K562 (cell line): ENCODE results near the gene SBK3. TPM values are rescaled to one million over a fixed set of nuclear protein-coding genes. Genes with fewer than 3 reads are reported as not detected.
A peak's percentile ranks its signal among the peaks of the same experiment; 100 is the strongest.

ENCODE experiments used
- CHD7 ChIP-seq: fragments of 200-600 bp; sonication (generic); IDR thresholded peaks from one replicate; pipeline ENCODE4 v1.6.1; 2012; ENCODE audit warnings: mild to moderate bottlenecking, low read depth, low read length, inconsistent platforms
- FOXP1 ChIP-seq: sonication (generic); formaldehyde crosslinking; IDR thresholded peaks from 2 replicates; pipeline ENCODE4 v1.8.0; 2022; ENCODE audit warnings: mild to moderate bottlenecking, missing genetic modification reagents
- HEY1 ChIP-seq: fragments of 250-450 bp; sonication (Bioruptor Pico); IDR thresholded peaks from 2 replicates; pipeline ENCODE4 v1.5.0; 2020; ENCODE audit warnings: mild to moderate bottlenecking, moderate library complexity, borderline replicate concordance
- KAT7 ChIP-seq: sonication (generic); formaldehyde crosslinking; IDR thresholded peaks from 2 replicates; pipeline ENCODE4 v1.8.0; 2022; ENCODE audit warnings: missing genetic modification reagents, mild to moderate bottlenecking, borderline replicate concordance
- NFRKB ChIP-seq: fragments of 450-650 bp; IDR thresholded peaks from 2 replicates; pipeline ENCODE4 v1.6.1; 2016; ENCODE audit warnings: low read depth
- NR1H2 ChIP-seq: sonication (generic); formaldehyde crosslinking; IDR thresholded peaks from 2 replicates; pipeline ENCODE4 v1.4.0; 2020; ENCODE audit warnings: mild to moderate bottlenecking, missing genetic modification reagents
- PML ChIP-seq: IDR thresholded peaks from 2 replicates; pipeline ENCODE4 v1.6.1; 2012; ENCODE audit warnings: low read length, inconsistent platforms
- XRCC4 ChIP-seq: IDR thresholded peaks from one replicate; pipeline ENCODE4 v1.6.1; 2011; ENCODE audit not compliant: insufficient read depth, insufficient read length; ENCODE audit errors: extremely low read depth
- YBX1 ChIP-seq: fragments of 450-650 bp; IDR thresholded peaks from 2 replicates; pipeline ENCODE4 v1.7.1; 2016; ENCODE audit warnings: mild to moderate bottlenecking
- ZFP36 ChIP-seq: fragments of 150-350 bp; IDR thresholded peaks from 2 replicates; pipeline ENCODE4 v1.6.1; 2018; ENCODE audit warnings: low read length, low read depth; ENCODE audit not compliant: partially characterized antibody
- ZNF277 ChIP-seq: fragments of 250-450 bp; sonication (Bioruptor Pico); IDR thresholded peaks from 2 replicates; pipeline ENCODE4 v1.8.0; 2022; ENCODE audit warnings: inconsistent platforms, mild to moderate bottlenecking, moderate library complexity, borderline replicate concordance
- ZNF354B ChIP-seq: fragments of 250-450 bp; sonication (Bioruptor Pico); IDR thresholded peaks from 2 replicates; pipeline ENCODE4 v1.4.0; 2020
- ZNF699 ChIP-seq: fragments of 250-450 bp; sonication (Bioruptor Pico); IDR thresholded peaks from 2 replicates; pipeline ENCODE4 v1.8.0; 2021; ENCODE audit warnings: mild to moderate bottlenecking, moderate library complexity; ENCODE audit not compliant: insufficient replicate concordance
- polyA plus RNA-seq, 8 experiments: library from polyadenylated mRNA; depleted of rRNA in 4 of 8; stranded (reverse) in 5 of 8; unstranded in 3 of 8; fragments of >200 nt; fragmentation: Nextera tagmentation in 2 of 8; fragmentation: Illumina TruSeq in 1 of 8; extraction: Ambion mirVana in 2 of 8; extraction: Trizol in 1 of 8; gene quantifications; 2 replicates each; pipeline versions ENCODE4 v1.2.1 to v1.2.3, GENCODE V29; 2011 to 2014; ENCODE audit warnings: inconsistent platforms in 1 of 8, missing spikeins in 1 of 8
- total RNA-seq, 7 experiments: library from RNA; depleted of rRNA in 6 of 7; stranded (reverse); fragments of >200 nt in 6 of 7; fragmentation: Illumina TruSeq in 2 of 7; extraction: Trizol in 2 of 7; gene quantifications; 2 replicates each; pipeline versions ENCODE4 v1.2.1 to v1.2.3, GENCODE V29; 2011 to 2021; ENCODE audit warnings: low replicate concordance in 1 of 7
- TF ChIP-seq, protein P1 (sequence below), 2 experiments: fragments of 450-650 bp; IDR thresholded peaks; 2 replicates each; pipeline ENCODE4 v1.6.1; 2016

The SBK3 gene
- total and polyA plus RNA-seq, 9 of the 15 experiments (the other 6 are each of a cell fraction or from before 2014, with no cell fraction given) = 0.11 to 0.43 (median 0.13) TPM; not detected in 6

GRCh38 chr19:55503502-55504251 is 41.7 kb downstream of the SBK3 start (continued):
- TF ChIP-seq HEY1 (CRISPR knock-in tag) (no peak), FOXP1 (peak; percentile 100), XRCC4 (no peak), ZNF354B (CRISPR knock-in tag) (no peak), NR1H2 (CRISPR knock-in tag) (0 out of 2 replicates have a peak, but pooled peaks have one; percentile 82), ZFP36 (no peak), KAT7 (CRISPR knock-in tag) (peak; percentile 100), YBX1 (no peak), CHD7 (no peak), ZNF277 (CRISPR knock-in tag) (no peak), PML (no peak), NFRKB (0 out of 2 replicates have a peak, but pooled peaks have one; percentile 54), ZNF699 (no peak)
- TF ChIP-seq, protein P1, sequence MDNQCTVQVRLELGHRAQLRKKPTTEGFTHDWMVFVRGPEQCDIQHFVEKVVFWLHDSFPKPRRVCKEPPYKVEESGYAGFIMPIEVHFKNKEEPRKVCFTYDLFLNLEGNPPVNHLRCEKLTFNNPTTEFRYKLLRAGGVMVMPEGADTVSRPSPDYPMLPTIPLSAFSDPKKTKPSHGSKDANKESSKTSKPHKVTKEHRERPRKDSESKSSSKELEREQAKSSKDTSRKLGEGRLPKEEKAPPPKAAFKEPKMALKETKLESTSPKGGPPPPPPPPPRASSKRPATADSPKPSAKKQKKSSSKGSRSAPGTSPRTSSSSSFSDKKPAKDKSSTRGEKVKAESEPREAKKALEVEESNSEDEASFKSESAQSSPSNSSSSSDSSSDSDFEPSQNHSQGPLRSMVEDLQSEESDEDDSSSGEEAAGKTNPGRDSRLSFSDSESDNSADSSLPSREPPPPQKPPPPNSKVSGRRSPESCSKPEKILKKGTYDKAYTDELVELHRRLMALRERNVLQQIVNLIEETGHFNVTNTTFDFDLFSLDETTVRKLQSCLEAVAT (IDR thresholded peaks at IDR 0.05) = 0 out of 4 replicates have a peak, but pooled peaks of 1 of the 2 experiments have one; percentile 15
